HepG2 (cell line): ENCODE results near the gene ENO3. TPM values are rescaled to one million over a fixed set of nuclear protein-coding genes. Genes with fewer than 3 reads are reported as not detected.
A peak's percentile ranks its signal among the peaks of the same experiment; 100 is the strongest.

Experiments
- AGO1 ChIP-seq: fragments of 200-400 bp; formaldehyde crosslinking; IDR thresholded peaks from 2 replicates; pipeline ENCODE4 v1.6.1; 2017; ENCODE audit warnings: mild to moderate bottlenecking, low read depth, low read length, moderate library complexity; ENCODE audit not compliant: poor library complexity, severe bottlenecking
- ATF3 ChIP-seq: sonication (generic); formaldehyde crosslinking; IDR thresholded peaks from 2 replicates; pipeline ENCODE4 v1.4.0; 2020; ENCODE audit warnings: missing genetic modification reagents
- BCL3 ChIP-seq: sonication (generic); formaldehyde crosslinking; IDR thresholded peaks from 2 replicates; pipeline ENCODE4 v1.5.1; 2020; ENCODE audit warnings: mild to moderate bottlenecking, missing genetic modification reagents, moderate library complexity
- CBX1 ChIP-seq: IDR thresholded peaks from one replicate; pipeline ENCODE4 v1.6.1; 2016; ENCODE audit warnings: antibody characterized with exemption, low read depth
- HMG20A ChIP-seq: IDR thresholded peaks from 2 replicates; pipeline ENCODE4 v1.6.1; 2016; ENCODE audit warnings: borderline replicate concordance
- ISL2 ChIP-seq: sonication (generic); formaldehyde crosslinking; IDR thresholded peaks from 2 replicates; pipeline ENCODE4 v1.5.0; 2020; ENCODE audit warnings: missing genetic modification reagents
- MED13 ChIP-seq: sonication (generic); formaldehyde crosslinking; IDR thresholded peaks from 2 replicates; pipeline ENCODE4 v1.5.0; 2020; ENCODE audit warnings: missing genetic modification reagents
- MIER3 ChIP-seq: IDR thresholded peaks from 2 replicates; pipeline ENCODE4 v1.6.1; 2016; ENCODE audit warnings: missing compliant biosample characterization, borderline replicate concordance
- MIXL1 ChIP-seq: IDR thresholded peaks from 2 replicates; pipeline ENCODE4 v1.6.1; 2016
- MTA1 ChIP-seq: sonication (generic); formaldehyde crosslinking; IDR thresholded peaks from 2 replicates; pipeline ENCODE4 v1.4.0; 2020; ENCODE audit warnings: missing genetic modification reagents, mild to moderate bottlenecking, borderline replicate concordance
- NR2F1 ChIP-seq, 2 experiments: fragments of 450-650 bp in 1 of 2; formaldehyde crosslinking in 1 of 2; IDR thresholded peaks; 2 replicates each; pipeline versions ENCODE4 v1.5.0 to v1.6.1; 2016 to 2020; ENCODE audit warnings: mild to moderate bottlenecking in 1 of 2, missing compliant biosample characterization in 1 of 2, missing genetic modification reagents in 1 of 2, moderate library complexity in 1 of 2
- PHF20 ChIP-seq: sonication (generic); formaldehyde crosslinking; IDR thresholded peaks from 2 replicates; pipeline ENCODE4 v1.5.0; 2020; ENCODE audit warnings: mild to moderate bottlenecking, missing genetic modification reagents
- PRMT3 ChIP-seq: sonication (generic); formaldehyde crosslinking; IDR thresholded peaks from 2 replicates; pipeline ENCODE4 v1.8.1; 2022; ENCODE audit warnings: low read depth, mild to moderate bottlenecking, moderate library complexity, missing genetic modification reagents, borderline replicate concordance
- SKI ChIP-seq: fragments of 450-650 bp; IDR thresholded peaks from one replicate; pipeline ENCODE4 v1.6.1; 2018; ENCODE audit warnings: mild to moderate bottlenecking; ENCODE audit not compliant: partially characterized antibody
- STAG1 ChIP-seq: sonication (generic); formaldehyde crosslinking; IDR thresholded peaks from 2 replicates; pipeline ENCODE4 v1.4.0; 2020; ENCODE audit warnings: missing genetic modification reagents
- STAT5B ChIP-seq: sonication (generic); formaldehyde crosslinking; IDR thresholded peaks from 2 replicates; pipeline ENCODE4 v1.4.0; 2020; ENCODE audit warnings: missing genetic modification reagents
- TFAP4 ChIP-seq: sonication (generic); IDR thresholded peaks from 2 replicates; pipeline ENCODE4 v1.6.1; 2016; ENCODE audit warnings: low read depth, borderline replicate concordance
- TOE1 ChIP-seq: sonication (generic); formaldehyde crosslinking; IDR thresholded peaks from 2 replicates; pipeline ENCODE4 v1.4.0; 2020; ENCODE audit warnings: mild to moderate bottlenecking, missing genetic modification reagents
- ZFP91 ChIP-seq: sonication (generic); formaldehyde crosslinking; IDR thresholded peaks from 2 replicates; pipeline ENCODE4 v1.9.0; 2022; ENCODE audit warnings: missing genetic modification reagents, mild to moderate bottlenecking, borderline replicate concordance
- ZGPAT ChIP-seq: IDR thresholded peaks from 2 replicates; pipeline ENCODE4 v1.6.1; 2016; ENCODE audit warnings: mild to moderate bottlenecking
- ZNF232 ChIP-seq: sonication (generic); formaldehyde crosslinking; IDR thresholded peaks from 2 replicates; pipeline ENCODE4 v1.4.0; 2020; ENCODE audit warnings: missing genetic modification reagents, borderline replicate concordance
- ZNF335 ChIP-seq: sonication (generic); formaldehyde crosslinking; IDR thresholded peaks from 2 replicates; pipeline ENCODE4 v1.4.0; 2020; ENCODE audit warnings: missing genetic modification reagents
- ZNF337 ChIP-seq: sonication (generic); formaldehyde crosslinking; IDR thresholded peaks from 2 replicates; pipeline ENCODE4 v1.5.1; 2020; ENCODE audit warnings: missing genetic modification reagents, low read depth, mild to moderate bottlenecking, borderline replicate concordance
- ZNF670 ChIP-seq: sonication (generic); formaldehyde crosslinking; IDR thresholded peaks from 2 replicates; pipeline ENCODE4 v1.8.0; 2022; ENCODE audit warnings: mild to moderate bottlenecking, missing genetic modification reagents, borderline replicate concordance
- ZNF720 ChIP-seq: sonication (generic); formaldehyde crosslinking; IDR thresholded peaks from 2 replicates; pipeline ENCODE4 v1.4.0; 2020; ENCODE audit warnings: missing genetic modification reagents
- polyA plus RNA-seq, 8 experiments: library from polyadenylated mRNA; depleted of rRNA in 3 of 8; stranded (reverse) in 7 of 8; unstranded in 1 of 8; fragments of >200 nt; fragmentation: Illumina TruSeq in 4 of 8; extraction: Trizol in 4 of 8; gene quantifications; 2 replicates each; pipeline versions ENCODE4 v1.2.1 to v1.2.3, GENCODE V29; 2011 to 2016; ENCODE audit warnings: low read depth in 4 of 8, missing spikeins in 1 of 8, mixed read lengths in 1 of 8; ENCODE audit not compliant: insufficient read depth in 1 of 8
- total RNA-seq, 5 experiments: library from RNA; depleted of rRNA; stranded (reverse); fragments of >200 nt; fragmentation: Illumina TruSeq; extraction: Trizol; gene quantifications; 2 replicates each; pipeline ENCODE4 v1.2.3, GENCODE V29; 2016; ENCODE audit warnings: low read depth in 1 of 5

ENO3 gene
- total and polyA plus RNA-seq, 2 of the 13 experiments (the other 11 are each of a cell fraction or from before 2014, with no cell fraction given), result 59.8 to 69.8 TPM

- TF ChIP-seq MTA1 (CRISPR knock-in tag) (peak; percentile 23; the same call in 1 of the 2 replicates), ZNF720 (no peak), CBX1 (peak; percentile 58), ZNF232 (CRISPR knock-in tag) (peak; percentile 50; the same call in 1 of the 2 replicates), STAG1 (CRISPR knock-in tag) (peak; percentile 60), MED13 (CRISPR knock-in tag) (peak; percentile 68), ISL2 (CRISPR knock-in tag) (peak; percentile 44; the same call in 1 of the 2 replicates), ZGPAT (peak; percentile 93), MIXL1 (CRISPR knock-in tag) (peak; percentile 71), BCL3 (CRISPR knock-in tag) (peak; percentile 92), ATF3 (CRISPR knock-in tag) (peak; percentile 49), TFAP4 (peak; percentile 35; the same call in 1 of the 2 replicates), MIER3 (peak; percentile 56; the same call in 1 of the 2 replicates), ZNF337 (0 out of 2 replicates have a peak, but pooled peaks have one; percentile 49), PHF20 (CRISPR knock-in tag) (peak; percentile 71), PRMT3 (no peak), NR2F1 (CRISPR knock-in tag; IDR thresholded peaks at IDR 0.05) (peak in 1 of 2 experiments; percentile 36; a peak in 1 of 4 replicates), ZNF670 (CRISPR knock-in tag) (peak; percentile 90; the same call in 1 of the 2 replicates), SKI (peak; percentile 44), ZFP91 (CRISPR knock-in tag) (peak; percentile 95), ZNF335 (CRISPR knock-in tag) (0 out of 2 replicates have a peak, but pooled peaks have one; percentile 19), STAT5B (CRISPR knock-in tag) (no peak), AGO1 (no peak), HMG20A (no peak; the same call in 1 of the 2 replicates), TOE1 (CRISPR knock-in tag) (peak; percentile 56; the same call in 1 of the 2 replicates)
Observed at GRCh38 chr17:4986951-4987766, 36.2 kb downstream of the ENO3 start, which contains the start of gene CAMTA2 (continued).
